Urinary bladder (tissue), 4 donors: ENCODE results near the gene LPP. TPM values are rescaled to one million over a fixed set of nuclear protein-coding genes. Genes with fewer than 3 reads are reported as not detected.

Source experiments
- DNase-seq: peaks from one replicate; pipeline ENCODE4 v3.0.0-alpha.2; 2015; ENCODE audit errors: extremely low spot score
- H3K27ac ChIP-seq: one replicate; pipeline ENCODE4 v1.5.1; 2013; ENCODE audit warnings: low read depth, mild to moderate bottlenecking, moderate library complexity
- H3K36me3 ChIP-seq: one replicate; pipeline ENCODE4 v1.6.1; 2013; ENCODE audit warnings: mild to moderate bottlenecking, moderate library complexity; ENCODE audit not compliant: insufficient read depth
- H3K4me1 ChIP-seq: one replicate; pipeline ENCODE4 v1.6.1; 2013; ENCODE audit warnings: mild to moderate bottlenecking, moderate library complexity; ENCODE audit not compliant: insufficient read depth
- H3K4me3 ChIP-seq: one replicate; pipeline ENCODE4 v1.5.1; 2013; ENCODE audit warnings: low read depth, low read length
- WGBS: extraction: QIAGEN DNeasy Blood & Tissue Kit; methylation state at CpG from one replicate; pipeline ENCODE4 v1.1.7; 2013; 5-methylcytosine and 5-hydroxymethylcytosine counted together
- polyA plus RNA-seq: library from polyadenylated mRNA; stranded (reverse); fragments of 200-250 nt; gene quantifications from one replicate; pipeline ENCODE4 v1.2.3, GENCODE V29; 2013
- total RNA-seq: library from RNA; depleted of rRNA; stranded (reverse); fragments of >200 nt; gene quantifications from one replicate; pipeline ENCODE4 v1.2.3, GENCODE V29; 2014
- donor health status: healthy with polysubstance abuse.
- donor health status: healthy.

LPP gene
- total and polyA plus RNA-seq, 2 donors: 133 to 705 TPM

GRCh38 chr3:188844096-188844495 is 690.1 kb downstream of the LPP start:
- DNase-seq: no peak
- Histone ChIP-seq H3K27ac (no peak overlapping the region), H3K4me3 (no peak overlapping the region), H3K4me1 (no peaks in the 10 kb centered on the region), H3K36me3 (no peaks in the 10 kb centered on the region)
- WGBS: 44% methylated on average over 1 of the region's 1 CpG

GRCh38 chr3:188845514-188845913 is 691.6 kb downstream of the LPP start:
- Histone ChIP-seq H3K27ac (no peak overlapping the region), H3K36me3 (no peaks in the 10 kb centered on the region), H3K4me3 (no peak overlapping the region), H3K4me1 (no peaks in the 10 kb centered on the region)
- no peak for DNase-seq
- WGBS: 85% methylated on average over 3 of the region's 3 CpGs

GRCh38 chr3:188848947-188849346 is 695.0 kb downstream of the LPP start:
- Histone ChIP-seq H3K4me3 (no peak overlapping the region), H3K4me1 (no peaks in the 10 kb centered on the region), H3K27ac (no peak overlapping the region), H3K36me3 (no peaks in the 10 kb centered on the region)
- WGBS: 49% methylated on average over 8 of the region's 8 CpGs
- no peak for DNase-seq

GRCh38 chr3:188853856-188854771 is 700.2 kb downstream of the LPP start:
- H3K27ac ChIP-seq: peak overlapping the region; percentile 10
- no peak overlapping the region for H3K4me3 ChIP-seq
- DNase-seq: no peak
- H3K4me1 ChIP-seq: peaks cover 1% of the 10 kb centered on the region
- 79% methylated on average over 4 of the region's 4 CpGs for whole genome bisulfite sequencing
- H3K36me3 ChIP-seq: no peaks in the 10 kb centered on the region

- no peak overlapping the region for H3K4me3 ChIP-seq
- no peak for DNase-seq
- H3K27ac ChIP-seq: no peak overlapping the region
- H3K36me3 ChIP-seq: no peaks in the 10 kb centered on the region
- peaks cover 1% of the 10 kb centered on the region for H3K4me1 ChIP-seq
Measured at GRCh38 chr3:188854772-188855149, 700.8 kb downstream of the LPP start.

GRCh38 chr3:188855675-188856074 is 701.7 kb downstream of the LPP start:
- DNase-seq: no peak
- no peaks in the 10 kb centered on the region for H3K36me3 ChIP-seq
- no peak overlapping the region for H3K4me3 ChIP-seq
- no peak overlapping the region for H3K27ac ChIP-seq
- 84% methylated on average over 3 of the region's 3 CpGs for WGBS
- peaks cover 1% of the 10 kb centered on the region for H3K4me1 ChIP-seq

- H3K4me3 ChIP-seq: no peak overlapping the region
- no peaks in the 10 kb centered on the region for H3K36me3 ChIP-seq
- no peak overlapping the region for H3K27ac ChIP-seq
- no peak for DNase-seq
- H3K4me1 ChIP-seq: peaks cover 1% of the 10 kb centered on the region
- WGBS: 98% methylated on average over 3 of the region's 3 CpGs
Measured at GRCh38 chr3:188860147-188860546, 706.2 kb downstream of the LPP start.

GRCh38 chr3:188861842-188862744 is 708.1 kb downstream of the LPP start:
- no peak overlapping the region for H3K27ac ChIP-seq
- 69% methylated on average over 5 of the region's 5 CpGs for WGBS
- H3K4me1 ChIP-seq: no peaks in the 10 kb centered on the region
- no peak for DNase-seq
- H3K36me3 ChIP-seq: no peaks in the 10 kb centered on the region
- H3K4me3 ChIP-seq: no peak overlapping the region

GRCh38 chr3:188863999-188864406 is 710.0 kb downstream of the LPP start:
- no peak overlapping the region for H3K4me3 ChIP-seq
- no peak for DNase-seq
- H3K36me3 ChIP-seq: no peaks in the 10 kb centered on the region
- WGBS: 16% methylated on average over 3 of the region's 3 CpGs
- no peaks in the 10 kb centered on the region for H3K4me1 ChIP-seq
- H3K27ac ChIP-seq: no peak overlapping the region

GRCh38 chr3:188867691-188868265 is 713.8 kb downstream of the LPP start:
- Histone ChIP-seq H3K27ac (no peak overlapping the region), H3K4me3 (no peak overlapping the region), H3K4me1 (no peaks in the 10 kb centered on the region), H3K36me3 (peaks cover 3% of the 10 kb centered on the region)
- no peak for DNase-seq
- 81% methylated on average over 4 of the region's 4 CpGs for WGBS

- H3K36me3 ChIP-seq: peaks cover 3% of the 10 kb centered on the region
- H3K4me3 ChIP-seq: no peak overlapping the region
- no peaks in the 10 kb centered on the region for H3K4me1 ChIP-seq
- H3K27ac ChIP-seq: no peak overlapping the region
- no peak for DNase-seq
- 90% methylated on average over 1 of the region's 1 CpG for WGBS
Measured at GRCh38 chr3:188868803-188869202, 714.8 kb downstream of the LPP start.

- H3K27ac ChIP-seq: no peak overlapping the region
- no peak overlapping the region for H3K4me3 ChIP-seq
- DNase-seq: no peak
- H3K36me3 ChIP-seq: peaks cover 5% of the 10 kb centered on the region
- H3K4me1 ChIP-seq: no peaks in the 10 kb centered on the region
- 75% methylated on average over 3 of the region's 3 CpGs for WGBS
Measured at GRCh38 chr3:188869628-188870027, 715.7 kb downstream of the LPP start.

GRCh38 chr3:188870431-188870830 is 716.5 kb downstream of the LPP start:
- H3K36me3 ChIP-seq: peaks cover 7% of the 10 kb centered on the region
- no peaks in the 10 kb centered on the region for H3K4me1 ChIP-seq
- 50% methylated on average over 8 of the region's 8 CpGs for WGBS
- peak; percentile 52 for DNase-seq
- no peak overlapping the region for H3K27ac ChIP-seq
- H3K4me3 ChIP-seq: no peak overlapping the region
